RPMI8226 (cell line): ENCODE measurements around the gene SAP30.

Experiments
- DNase-seq: peaks from one replicate; pipeline ENCODE4 v3.0.0-alpha.2; 2015

Gene SAP30

GRCh38 chr4:173415885-173416653 is 45.3 kb downstream of the SAP30 start:
- DNase-seq: no peak

- no peak for DNase-seq
These were observed 47.1 kb downstream of the SAP30 start for GRCh38 chr4:173417833-173418232.

GRCh38 chr4:173418639-173419038 is 47.9 kb downstream of the SAP30 start:
- DNase-seq: no peak

GRCh38 chr4:173420324-173420752 is 49.6 kb downstream of the SAP30 start:
- no peak for DNase-seq

GRCh38 chr4:173420801-173421200 is 50.0 kb downstream of the SAP30 start:
- no peak for DNase-seq

GRCh38 chr4:173424899-173425805 is 54.4 kb downstream of the SAP30 start:
- DNase-seq: no peak

- DNase-seq: no peak
These were observed 55.3 kb downstream of the SAP30 start for GRCh38 chr4:173426064-173426463.
